ENCODE data around the gene TCF3.
"Not testable (repeated sequence)": the region's sequence is repeated elsewhere in the genome, so short reads cannot be mapped to it uniquely, and the experiment has no call there.

Gene TCF3

GRCh38 chr19:1652471-1653299, at the start of gene TCF3:
TCF3 (minus strand) TSS chr19:1652615; CDS start chr19:1650248, 2,367 bp downstream.
- DNase-seq = peak; percentile 99

GRCh38 chr19:1700733-1701663, 48.6 kb upstream of the TCF3 start:
- DNase-seq = no peak

- DNase-seq = no peak
These were observed 47.8 kb upstream of the TCF3 start for GRCh38 chr19:1699998-1700732.

GRCh38 chr19:1699386-1699785, 47.0 kb upstream of the TCF3 start:
- DNase-seq = no peak

- DNase-seq = no peak
These were observed 46.2 kb upstream of the TCF3 start for GRCh38 chr19:1698636-1699035.

- DNase-seq = not testable (repeated sequence)
These were observed 43.1 kb upstream of the TCF3 start for GRCh38 chr19:1695481-1695880.

- DNase-seq = no peak
These were observed 39.3 kb upstream of the TCF3 start for GRCh38 chr19:1691589-1692290.

GRCh38 chr19:1690699-1691307, 38.4 kb upstream of the TCF3 start:
- peak; percentile 49 for DNase-seq

GRCh38 chr19:1685785-1686184, 33.4 kb upstream of the TCF3 start:
- DNase-seq = not testable (repeated sequence)

- DNase-seq = no peak
These were observed 32.6 kb upstream of the TCF3 start for GRCh38 chr19:1685046-1685445.

- no peak for DNase-seq
These were observed 32.1 kb upstream of the TCF3 start for GRCh38 chr19:1684573-1684912.

- no peak for DNase-seq
These were observed 31.6 kb upstream of the TCF3 start for GRCh38 chr19:1683869-1684572.

- no peak for DNase-seq
These were observed 28.6 kb upstream of the TCF3 start for GRCh38 chr19:1680976-1681375.

GRCh38 chr19:1678073-1678472, 25.7 kb upstream of the TCF3 start:
- no peak for DNase-seq

- DNase-seq = no peak
These were observed 24.2 kb upstream of the TCF3 start for GRCh38 chr19:1676351-1677266.

GRCh38 chr19:1675633-1676350, 23.4 kb upstream of the TCF3 start:
- no peak for DNase-seq

- no peak for DNase-seq
These were observed 21.9 kb upstream of the TCF3 start for GRCh38 chr19:1674293-1674679.

- no peak for DNase-seq
These were observed 21.4 kb upstream of the TCF3 start for GRCh38 chr19:1673645-1674292.

All from CD4-positive, alpha-beta T cell treated with Interferon gamma for 1 hour (primary cell).